ENCODE data around the gene FAM72B.
"Not testable (repeated sequence)": the region's sequence is repeated elsewhere in the genome, so short reads cannot be mapped to it uniquely, and the experiment has no call there.

- TF ChIP-seq CTCF (IDR thresholded peaks at IDR 0.05; ENCODE audit: poor library complexity); EZH2 (IDR thresholded peaks at IDR 0.05; ENCODE audit: borderline replicate concordance): not testable (repeated sequence)
Observed at GRCh38 chr1:121197095-121197882, 13.1 kb upstream of the FAM72B start.

Data from hepatocyte (in vitro differentiated cells).